Superior temporal gyrus (tissue), 1 donor: ENCODE results near the gene PCBP2.
"Not testable (repeated sequence)": the region's sequence is repeated elsewhere in the genome, so short reads cannot be mapped to it uniquely, and the experiment has no call there.

Experiments used
- DNase-seq: peaks from one replicate; pipeline ENCODE4 v3.0.0-alpha.2; 2016; ENCODE audit errors: extremely low spot score

PCBP2 gene

DNA sequence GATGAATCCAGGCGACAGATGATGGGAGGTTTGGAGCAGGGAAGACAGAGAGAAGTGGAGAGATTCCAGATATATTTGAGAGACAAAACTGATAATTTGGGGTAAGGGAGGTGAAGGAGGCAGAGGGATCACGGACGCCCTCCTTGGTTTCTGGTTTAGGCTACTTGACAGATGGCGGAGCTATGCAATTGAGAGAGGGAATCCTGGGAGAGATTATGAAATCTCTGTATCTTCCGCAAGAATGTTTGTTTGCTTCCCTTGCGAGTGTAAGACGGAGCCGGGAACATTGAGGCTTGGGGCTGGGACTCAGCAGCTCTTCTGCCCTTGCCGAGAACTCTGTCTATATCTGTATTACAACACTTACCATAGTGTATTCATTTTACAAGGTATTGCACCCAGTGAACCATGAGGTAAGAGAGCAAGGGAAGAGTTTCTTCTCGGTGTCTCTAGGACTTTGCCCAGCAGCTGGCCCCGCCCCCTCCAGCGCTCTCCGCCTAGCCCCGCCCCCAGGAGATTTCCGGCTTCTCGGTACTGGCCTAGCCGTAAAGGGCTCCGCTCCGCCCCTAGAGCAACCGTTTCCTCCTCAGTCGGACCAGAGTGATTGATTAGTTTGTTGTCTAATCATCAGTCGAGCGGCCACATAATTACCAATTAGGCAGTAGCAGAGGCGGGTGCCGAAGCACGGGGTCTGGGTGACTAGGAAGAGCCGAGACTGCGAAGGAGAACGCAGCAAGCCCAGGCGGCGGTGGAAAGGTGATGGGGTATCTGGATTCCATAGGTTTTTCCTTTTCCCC is 10.7 kb upstream of the PCBP2 start, which contains the start of gene PRR13:
Gene PRR13 (plus strand): TSS at position 695 of the 794 bp plus-strand sequence. CDS start 981 bp downstream, outside the sequence.
- peak; percentile 99 for DNase-seq

DNA sequence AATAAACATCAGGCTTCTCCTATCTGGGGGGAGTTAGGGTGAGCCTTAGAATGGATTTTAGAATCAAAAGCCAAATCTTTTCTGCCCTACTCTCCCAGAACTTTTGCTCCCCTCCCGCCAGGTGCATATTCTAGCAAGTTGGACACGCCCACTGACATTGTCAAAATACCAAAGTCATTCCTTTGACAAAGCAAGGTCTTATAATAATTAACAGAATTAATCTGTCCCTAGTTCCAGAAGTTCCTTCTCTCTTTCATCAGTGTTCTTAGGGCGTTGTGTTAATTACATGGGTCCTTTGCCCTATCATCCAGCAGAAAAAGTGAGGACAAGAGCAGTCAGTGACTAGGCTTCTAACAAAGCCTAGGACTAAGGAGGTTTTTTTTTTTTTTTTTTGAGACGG is 7.9 kb upstream of the PCBP2 start:
- DNase-seq = no peak

- DNase-seq = not testable (repeated sequence)
Measured at GRCh38 chr12:53444593-53445325, 7.1 kb upstream of the PCBP2 start.

- no peak for DNase-seq
Measured at GRCh38 chr12:53450936-53451335, 966 bp upstream of the PCBP2 start.

- DNase-seq = peak; percentile 81
Measured at GRCh38 chr12:53452159-53453077, 516 bp downstream of the PCBP2 start.

- DNase-seq = no peak
Measured at GRCh38 chr12:53453953-53454640, 2.2 kb downstream of the PCBP2 start.

- DNase-seq = no peak
Measured at GRCh38 chr12:53454707-53455106, 2.8 kb downstream of the PCBP2 start.

DNA sequence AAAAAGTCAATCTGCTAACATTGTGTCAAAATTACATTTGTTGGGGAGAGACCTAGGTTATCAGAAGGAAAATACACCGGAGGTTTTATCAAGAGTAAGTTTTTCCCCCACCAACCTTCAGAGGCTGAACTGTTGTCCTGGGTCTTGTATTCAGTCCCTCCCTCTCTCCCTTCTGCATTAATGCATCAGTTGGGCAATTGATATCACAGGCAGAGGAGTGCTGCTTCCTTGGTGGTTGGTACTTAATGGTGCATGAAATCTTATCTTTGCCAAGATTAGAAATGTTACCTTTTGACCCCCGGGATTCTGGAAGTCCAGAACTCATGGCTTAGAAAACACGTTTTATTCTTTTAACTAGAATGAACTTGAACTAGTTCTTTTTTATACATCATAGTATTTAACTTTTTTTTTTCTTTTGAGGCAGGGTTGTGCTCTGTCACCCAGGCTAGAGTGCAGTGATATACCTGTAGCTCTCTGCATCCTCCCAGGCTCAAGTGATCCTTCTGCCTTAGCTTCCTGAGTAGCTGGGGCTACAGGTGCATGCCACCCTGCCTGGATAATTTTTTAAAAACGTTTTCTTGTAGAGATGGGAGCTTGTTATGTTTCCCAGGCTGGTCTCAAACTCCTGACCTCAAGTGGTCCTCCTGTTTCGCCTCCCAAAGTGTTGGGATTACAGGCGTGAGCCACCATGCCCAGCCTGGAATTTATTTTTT is 4.9 kb downstream of the PCBP2 start:
- no peak for DNase-seq

DNA sequence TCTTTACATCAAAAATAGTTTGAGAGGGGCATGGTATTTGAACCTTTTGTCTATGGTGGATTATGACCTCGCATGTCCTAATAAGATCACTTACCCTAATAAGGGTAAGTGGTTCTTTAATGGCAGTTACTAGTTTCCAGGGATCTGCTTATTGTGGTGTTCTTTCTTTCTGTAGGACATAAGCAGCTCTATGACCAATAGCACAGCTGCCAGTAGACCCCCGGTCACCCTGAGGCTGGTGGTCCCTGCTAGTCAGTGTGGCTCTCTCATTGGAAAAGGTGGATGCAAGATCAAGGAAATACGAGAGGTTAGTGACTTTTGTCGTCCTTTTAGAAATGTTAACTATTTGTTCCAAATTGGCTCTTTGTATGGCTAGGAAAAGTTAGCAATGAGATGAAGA is 7.2 kb downstream of the PCBP2 start:
- no peak for DNase-seq

GRCh38 chr12:53461059-53461458 is 9.2 kb downstream of the PCBP2 start:
- DNase-seq = no peak

GRCh38 chr12:53461591-53461990 is 9.7 kb downstream of the PCBP2 start:
- no peak for DNase-seq

GRCh38 chr12:53462935-53463334 is 11.0 kb downstream of the PCBP2 start:
- no peak for DNase-seq

DNA sequence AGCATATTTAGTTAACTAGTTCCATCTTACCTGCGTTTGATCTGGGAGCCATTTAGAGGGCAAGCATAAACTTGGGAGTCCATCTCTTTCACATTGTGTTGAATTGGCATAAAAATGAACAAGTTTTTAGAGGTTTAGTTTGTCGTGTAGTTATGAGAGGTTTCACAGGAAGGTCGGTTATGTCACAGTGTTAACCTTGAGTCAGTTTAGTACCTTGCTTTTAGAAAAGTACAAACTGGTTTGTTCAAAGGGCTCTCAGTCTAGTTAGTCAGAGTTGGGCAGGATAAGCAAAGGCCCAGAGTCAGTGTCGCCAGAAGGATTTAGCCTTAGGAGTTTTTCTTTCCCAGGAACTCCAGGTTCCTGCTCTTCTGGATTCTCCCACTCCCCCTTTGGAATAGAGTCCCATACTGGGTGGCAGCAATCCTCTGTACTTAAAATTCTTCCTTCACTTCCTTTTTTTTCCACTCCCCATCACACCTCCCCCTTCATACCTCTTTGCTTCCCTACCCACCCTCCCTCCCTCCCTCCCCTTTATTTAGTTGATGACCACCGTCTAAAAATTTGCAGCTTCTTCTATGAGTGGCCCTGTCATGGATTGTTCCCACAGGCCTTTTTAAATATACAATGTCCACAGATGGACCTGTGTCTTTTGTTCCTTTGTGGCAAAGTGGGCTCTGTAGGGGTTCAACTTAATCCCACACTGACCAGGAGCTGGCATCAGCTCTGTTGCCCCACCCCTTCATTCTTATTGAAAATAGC is 12.1 kb downstream of the PCBP2 start:
- DNase-seq = no peak

DNA sequence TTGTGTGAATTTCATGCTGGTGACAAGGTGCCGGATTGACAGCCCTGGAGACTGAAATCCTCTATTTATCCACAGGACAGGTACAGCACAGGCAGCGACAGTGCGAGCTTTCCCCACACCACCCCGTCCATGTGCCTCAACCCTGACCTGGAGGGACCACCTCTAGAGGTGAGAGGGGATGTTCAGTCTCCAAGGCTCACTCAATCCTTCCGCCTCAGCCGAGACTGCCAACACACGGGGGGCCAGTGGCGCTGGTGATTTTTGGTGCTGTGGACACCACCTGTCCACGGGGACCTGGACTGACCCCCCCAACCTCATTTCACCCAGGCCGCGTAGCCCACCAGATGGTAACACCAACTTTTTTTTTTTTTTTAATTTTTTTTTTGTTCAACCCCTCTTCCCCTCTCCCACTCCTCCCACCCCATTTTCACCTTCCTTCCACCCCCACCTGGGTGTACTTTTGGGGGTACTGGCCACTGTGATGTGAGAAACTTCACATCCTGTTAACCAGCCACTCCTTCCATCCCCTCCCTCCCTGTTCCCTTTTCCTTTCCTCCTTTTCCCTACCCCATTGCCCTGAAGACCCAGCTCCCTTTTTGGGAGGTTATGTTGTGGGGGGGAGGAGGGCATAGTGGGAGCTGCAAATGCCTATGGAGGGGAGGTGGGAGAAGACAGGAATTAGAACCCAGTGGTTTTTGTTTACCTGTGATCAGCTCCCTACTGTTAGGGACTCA is 12.9 kb downstream of the PCBP2 start:
- no peak for DNase-seq

GRCh38 chr12:53465679-53466078 is 13.8 kb downstream of the PCBP2 start:
- DNase-seq = no peak

GRCh38 chr12:53466640-53467039 is 14.7 kb downstream of the PCBP2 start:
- DNase-seq = no peak

DNA sequence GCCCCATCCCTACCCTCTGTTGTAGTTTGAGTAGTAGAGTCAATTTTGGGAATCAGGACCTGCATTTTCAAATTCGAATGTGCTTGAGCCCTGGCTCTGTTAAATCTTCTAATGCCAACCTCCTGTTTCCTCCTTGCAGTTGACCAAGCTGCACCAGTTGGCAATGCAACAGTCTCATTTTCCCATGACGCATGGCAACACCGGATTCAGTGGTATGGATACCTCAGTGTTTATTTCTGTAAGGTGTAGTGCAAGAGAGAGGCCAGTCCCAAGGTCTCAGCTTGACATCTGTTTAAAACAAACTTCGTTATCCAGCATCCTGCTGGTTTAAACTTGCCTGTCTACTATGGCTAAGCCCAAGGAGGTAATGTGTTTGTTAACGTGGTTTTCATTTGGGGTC is 15.2 kb downstream of the PCBP2 start:
- no peak for DNase-seq

- DNase-seq = no peak
Measured at GRCh38 chr12:53467880-53468279, 16.0 kb downstream of the PCBP2 start.

GRCh38 chr12:53468282-53468681 is 16.4 kb downstream of the PCBP2 start:
- no peak for DNase-seq
